GM21576 (cell line): ENCODE data around the gene CD48.
"Not testable (repeated sequence)": the region's sequence is repeated elsewhere in the genome, so short reads cannot be mapped to it uniquely, and the experiment has no call there.

Experiments
- ATAC-seq: cut with Tn5 transposase; IDR thresholded peaks from one replicate; pipeline ENCODE4 v1.9.1; 2021; ENCODE audit warnings: mild to moderate bottlenecking, moderate library complexity; ENCODE audit not compliant: unreplicated experiment

Gene CD48

DNA sequence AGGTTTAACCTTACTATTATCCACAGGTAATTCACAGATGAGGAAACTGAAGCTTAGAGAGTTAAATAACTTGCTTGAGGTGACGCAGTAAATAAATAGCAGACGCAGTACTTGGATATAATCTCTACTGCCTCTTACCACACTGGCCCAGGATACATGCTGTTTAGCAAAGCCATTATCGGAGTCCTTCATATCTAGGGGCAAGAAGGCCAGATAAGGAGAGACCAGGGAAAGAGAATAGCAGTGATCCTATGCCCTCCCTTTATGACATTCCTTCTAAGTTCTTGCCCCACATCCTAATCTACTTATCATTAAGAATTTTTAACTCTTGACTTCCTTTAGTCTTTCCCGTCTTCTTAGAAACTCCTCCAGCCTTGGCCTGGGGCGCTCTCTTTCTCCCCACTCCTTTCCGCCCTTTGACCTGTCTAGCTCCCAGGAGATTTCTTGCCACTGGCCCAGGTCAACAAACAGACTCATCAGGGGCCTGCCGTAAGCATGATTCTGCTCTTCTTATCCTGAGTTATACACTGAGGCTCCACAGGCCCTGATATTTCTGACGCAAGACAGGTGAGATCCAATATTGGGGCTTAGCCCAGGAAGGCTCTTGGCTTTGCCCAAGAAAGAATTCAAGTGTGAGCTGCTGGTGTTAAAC lies 53.3 kb downstream of the CD48 start:
- ATAC-seq, result no peak

DNA sequence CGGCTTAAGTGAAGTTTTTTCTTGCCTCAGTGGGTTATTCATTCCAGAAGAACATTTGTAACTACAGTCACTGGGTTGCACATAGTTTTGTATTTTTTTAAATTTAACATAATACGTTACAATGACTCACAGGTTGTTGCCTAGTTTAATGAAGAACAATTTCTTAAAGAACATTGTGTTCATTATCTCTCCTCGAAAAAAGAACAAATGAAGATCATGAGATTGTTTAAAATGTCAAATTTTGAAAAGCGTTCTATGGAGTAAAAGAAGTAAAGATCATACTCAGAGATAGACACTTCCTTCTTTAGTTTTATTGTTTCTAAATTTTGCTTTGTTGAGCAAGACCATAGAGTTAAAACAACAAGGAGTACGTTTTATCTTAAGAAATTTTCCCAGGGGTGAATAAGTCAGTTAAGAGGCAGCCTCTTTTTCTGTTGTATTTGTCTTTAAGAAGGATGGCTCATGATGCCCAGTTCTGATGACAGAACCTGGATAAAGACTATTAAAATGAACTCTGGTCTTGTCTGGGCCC lies 54.3 kb downstream of the CD48 start:
- no peak for ATAC-seq

DNA sequence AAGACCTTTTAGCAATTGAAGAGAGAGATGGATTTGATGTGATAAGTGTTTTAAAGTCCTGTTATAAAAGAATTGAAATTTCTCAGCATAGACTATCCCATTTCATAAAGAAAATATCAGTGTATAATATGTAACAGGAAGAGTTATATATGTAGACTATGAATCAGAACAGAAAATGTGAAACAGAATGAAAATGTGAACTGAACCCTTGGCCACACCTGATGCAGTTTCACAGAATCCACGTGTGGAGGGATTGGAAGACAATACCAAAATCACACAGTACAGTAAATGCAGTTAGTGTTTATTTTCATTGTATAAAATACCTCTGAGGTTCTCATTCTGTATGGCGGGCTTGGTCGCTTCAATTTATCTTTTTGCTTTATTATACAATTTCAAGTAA lies 54.9 kb downstream of the CD48 start:
- ATAC-seq, result no peak

DNA sequence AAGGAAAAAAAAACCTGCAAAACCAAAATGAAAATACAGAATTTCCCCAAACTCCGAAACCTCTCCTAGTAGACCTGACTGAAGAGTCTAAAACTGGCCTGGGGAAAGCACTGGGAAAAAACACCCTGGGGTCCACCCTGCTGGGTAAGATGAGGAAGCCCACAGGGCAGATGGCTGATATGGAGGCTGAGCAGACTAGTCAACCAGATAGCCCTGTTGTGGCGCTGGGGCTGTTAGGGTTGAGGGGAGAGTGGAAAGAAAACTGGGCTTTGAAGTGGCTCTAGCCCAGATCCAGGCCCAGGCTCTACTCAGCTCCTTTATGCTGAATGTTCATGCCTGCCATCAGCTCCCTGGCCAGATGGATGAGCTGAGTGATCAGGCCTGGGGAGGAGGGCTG lies 58.0 kb downstream of the CD48 start:
- no peak for ATAC-seq

- no peak for ATAC-seq
Observed at GRCh38 chr1:160652924-160653619, 58.5 kb downstream of the CD48 start.

GRCh38 chr1:160652065-160652641 lies 59.5 kb downstream of the CD48 start:
- not testable (repeated sequence) for ATAC-seq

DNA sequence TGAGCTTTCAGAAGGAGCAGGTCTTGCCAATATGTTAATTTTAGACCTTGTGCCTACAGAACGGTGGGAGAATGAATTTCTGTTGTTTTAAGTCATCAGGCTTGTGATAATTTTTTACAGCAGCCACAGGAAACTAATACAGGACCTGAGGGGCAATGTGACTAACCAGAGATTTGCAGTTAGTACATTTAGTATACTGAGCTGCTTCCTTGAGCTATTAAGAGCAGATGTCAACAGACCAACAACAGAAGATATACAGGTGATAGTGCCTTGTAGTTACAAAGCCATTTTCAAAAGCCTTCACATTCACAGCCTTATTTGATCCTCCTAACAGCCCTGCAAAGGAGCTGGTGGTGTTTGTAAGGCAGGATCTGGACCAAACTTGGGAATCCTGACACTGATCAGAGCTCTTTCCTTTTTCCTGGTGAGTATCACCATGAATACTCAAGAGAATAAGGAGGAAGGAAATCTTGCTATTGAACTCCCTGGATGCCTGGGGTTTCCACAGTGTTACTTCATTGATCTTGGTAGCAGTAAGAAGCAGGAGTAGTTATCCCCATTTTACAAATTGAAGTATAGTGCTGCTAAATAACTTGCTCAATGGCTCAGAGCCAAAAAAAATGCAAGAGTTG lies 60.1 kb downstream of the CD48 start:
- ATAC-seq, result no peak

DNA sequence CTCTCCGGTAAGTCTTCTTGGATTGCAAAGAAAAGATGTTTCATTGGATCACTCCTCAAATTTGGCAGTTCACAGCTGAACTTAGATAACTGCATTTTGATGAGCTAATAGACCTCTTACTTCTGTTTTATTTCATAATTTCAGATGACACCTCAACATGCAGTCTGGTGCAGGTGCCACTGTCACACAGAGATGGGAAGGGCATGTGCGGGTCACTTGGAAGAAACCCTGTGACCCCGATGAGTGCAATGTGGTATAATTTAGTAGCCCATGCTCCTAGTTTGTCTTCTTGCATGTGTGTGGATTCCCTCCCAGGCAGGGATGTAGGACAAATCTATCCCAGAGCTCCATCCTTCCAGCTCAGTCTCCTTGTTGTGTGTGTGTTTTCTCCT lies 64.3 kb downstream of the CD48 start:
- no peak for ATAC-seq

GRCh38 chr1:160646711-160647328 lies 64.8 kb downstream of the CD48 start, which contains the start of gene SLAMF1:
Gene SLAMF1 (minus strand): TSS chr1:160647044. CDS start chr1:160646945, 99 bp downstream.
- peak; percentile 44 for ATAC-seq

- no peak for ATAC-seq
Observed at GRCh38 chr1:160646180-160646579, 65.4 kb downstream of the CD48 start.

GRCh38 chr1:160645386-160646130 lies 66.1 kb downstream of the CD48 start:
- no peak for ATAC-seq

- no peak for ATAC-seq
Observed at GRCh38 chr1:160644399-160644798, 67.2 kb downstream of the CD48 start.

GRCh38 chr1:160643138-160643537 lies 68.5 kb downstream of the CD48 start:
- ATAC-seq, result no peak

- no peak for ATAC-seq
Observed at GRCh38 chr1:160642281-160642644, 69.4 kb downstream of the CD48 start.

GRCh38 chr1:160641323-160642280 lies 70.0 kb downstream of the CD48 start:
- ATAC-seq, result no peak

GRCh38 chr1:160640359-160641123 lies 71.1 kb downstream of the CD48 start:
- ATAC-seq, result no peak

GRCh38 chr1:160639652-160640051 lies 72.0 kb downstream of the CD48 start:
- ATAC-seq, result no peak

- no peak for ATAC-seq
Observed at GRCh38 chr1:160638926-160639325, 72.7 kb downstream of the CD48 start.

- no peak for ATAC-seq
Observed at GRCh38 chr1:160638540-160638857, 73.1 kb downstream of the CD48 start.
